Thyroid gland (tissue), 4 donors: ENCODE data around the gene ENOX1. TPM values are rescaled to one million over a fixed set of nuclear protein-coding genes. Genes with fewer than 3 reads are reported as not detected.

Experiments used
- DNase-seq, 2 donors: peaks; one replicate each; pipeline ENCODE4 v3.0.0-alpha.2; 2019
- H3K27ac ChIP-seq, 3 donors: fragments of 200-600 bp; sonication (generic); 1 replicate in 2 of 3; 2 replicates in 1 of 3; pipeline ENCODE4 v1.5.1; 2016 to 2019; ENCODE audit warnings: mild to moderate bottlenecking in 1 of 3, moderate library complexity in 1 of 3
- H3K27me3 ChIP-seq: fragments of 200-600 bp; sonication (generic); one replicate; pipeline ENCODE4 v1.5.1; 2019
- H3K36me3 ChIP-seq, 2 donors: fragments of 200-600 bp; sonication (generic); one replicate each; pipeline ENCODE4 v1.5.1; 2016 to 2019
- H3K4me1 ChIP-seq, 2 donors: fragments of 200-600 bp; sonication (generic); one replicate each; pipeline ENCODE4 v1.5.1; 2017 to 2019
- H3K4me3 ChIP-seq, 3 donors: fragments of 200-600 bp; sonication (generic); replicated peaks in 1 of 3; 1 replicate in 2 of 3; 2 replicates in 1 of 3; pipeline ENCODE4 v1.5.1; 2016; ENCODE audit warnings: mild to moderate bottlenecking in 1 of 3
- H3K9me3 ChIP-seq: fragments of 200-600 bp; sonication (generic); one replicate; pipeline ENCODE4 v1.5.1; 2017
- POLR2A ChIP-seq, 2 donors: fragments of 450-650 bp; IDR thresholded peaks; one replicate each; pipeline ENCODE4 v1.6.1; 2017; ENCODE audit warnings: antibody characterized with exemption in 2 of 2, mild to moderate bottlenecking in 2 of 2, moderate library complexity in 1 of 2
- WGBS, 2 donors: methylation state at CpG; one replicate each; pipeline ENCODE4 v1.1.5; 2017; 5-methylcytosine and 5-hydroxymethylcytosine counted together
- intact Hi-C: fragments of 100-400 bp; cut with DNase I; formaldehyde crosslinking; loops from one replicate; pipeline ENCODE4 v1.15.1; 2023
- total RNA-seq, 4 donors: library from RNA; depleted of rRNA; stranded (reverse); fragments of >200 nt; gene quantifications; one replicate each; pipeline ENCODE4 v1.2.3, GENCODE V29; 2016
- TF ChIP-seq, protein P1 (sequence below), 6 experiments: fragments of 200-600 bp in 3 of 6; fragments of 450-650 bp in 3 of 6; sonication (generic) in 3 of 6; IDR thresholded peaks; one replicate each; pipeline ENCODE4 v1.5.1; 2016 to 2019; ENCODE audit warnings: antibody characterized with exemption in 6 of 6, mild to moderate bottlenecking in 2 of 6, inconsistent platforms in 1 of 6, moderate library complexity in 1 of 6

ENOX1 gene
- total RNA-seq, 4 donors from 2014 or later = 0.13 to 1.8 (median 0.31) TPM

DNA sequence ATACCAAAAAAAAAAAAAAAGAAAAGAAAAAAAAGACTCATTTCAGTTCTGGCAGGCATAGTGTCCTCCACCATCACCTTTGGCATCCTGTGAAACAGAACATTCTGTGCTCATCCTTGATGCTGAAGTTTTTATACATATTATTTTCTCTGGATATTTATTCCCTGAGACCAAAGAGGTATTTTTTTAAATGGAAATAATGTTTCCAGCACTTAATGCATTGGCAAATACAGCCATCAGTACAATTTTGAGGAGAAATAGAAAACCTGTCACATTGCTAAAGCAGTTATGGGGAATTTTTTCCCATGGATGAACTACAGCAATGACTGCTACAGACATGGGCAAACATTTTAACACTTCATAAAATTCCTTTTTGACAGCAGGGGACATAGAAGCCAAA lies 451.0 kb downstream of the ENOX1 start:
- Histone ChIP-seq H3K36me3 (no peaks in the 10 kb centered on the region), H3K4me1 (peaks cover 4 to 5% of the 10 kb centered on the region in 2 donors), H3K9me3 (no peaks in the 10 kb centered on the region), H3K27me3 (no peaks in the 10 kb centered on the region), H3K4me3 (no peak overlapping the region), H3K27ac (no peak overlapping the region)
- TF ChIP-seq, protein P1, sequence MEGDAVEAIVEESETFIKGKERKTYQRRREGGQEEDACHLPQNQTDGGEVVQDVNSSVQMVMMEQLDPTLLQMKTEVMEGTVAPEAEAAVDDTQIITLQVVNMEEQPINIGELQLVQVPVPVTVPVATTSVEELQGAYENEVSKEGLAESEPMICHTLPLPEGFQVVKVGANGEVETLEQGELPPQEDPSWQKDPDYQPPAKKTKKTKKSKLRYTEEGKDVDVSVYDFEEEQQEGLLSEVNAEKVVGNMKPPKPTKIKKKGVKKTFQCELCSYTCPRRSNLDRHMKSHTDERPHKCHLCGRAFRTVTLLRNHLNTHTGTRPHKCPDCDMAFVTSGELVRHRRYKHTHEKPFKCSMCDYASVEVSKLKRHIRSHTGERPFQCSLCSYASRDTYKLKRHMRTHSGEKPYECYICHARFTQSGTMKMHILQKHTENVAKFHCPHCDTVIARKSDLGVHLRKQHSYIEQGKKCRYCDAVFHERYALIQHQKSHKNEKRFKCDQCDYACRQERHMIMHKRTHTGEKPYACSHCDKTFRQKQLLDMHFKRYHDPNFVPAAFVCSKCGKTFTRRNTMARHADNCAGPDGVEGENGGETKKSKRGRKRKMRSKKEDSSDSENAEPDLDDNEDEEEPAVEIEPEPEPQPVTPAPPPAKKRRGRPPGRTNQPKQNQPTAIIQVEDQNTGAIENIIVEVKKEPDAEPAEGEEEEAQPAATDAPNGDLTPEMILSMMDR (IDR thresholded peaks at IDR 0.05) = no peak
- no peak for TF ChIP-seq POLR2A (IDR thresholded peaks at IDR 0.05)
- intact Hi-C loops = no loop called here
- no peak for DNase-seq

- WGBS, 2 donors = 90 to 97% methylated on average over 3 of the region's 3 CpGs
- Histone ChIP-seq H3K9me3 (no peaks in the 10 kb centered on the region), H3K27me3 (no peaks in the 10 kb centered on the region), H3K4me1 (peaks cover 4 to 5% of the 10 kb centered on the region in 2 donors), H3K4me3 (no peak overlapping the region), H3K36me3 (no peaks in the 10 kb centered on the region), H3K27ac (no peak overlapping the region)
- TF ChIP-seq, protein P1 (IDR thresholded peaks at IDR 0.05) = no peak
- no peak for TF ChIP-seq POLR2A (IDR thresholded peaks at IDR 0.05)
- no peak for DNase-seq
- intact Hi-C loops = no loop called here
Observed at GRCh38 chr13:43333176-43333575, 453.6 kb downstream of the ENOX1 start.

GRCh38 chr13:43331672-43332071 lies 455.1 kb downstream of the ENOX1 start:
- Histone ChIP-seq H3K27me3 (no peaks in the 10 kb centered on the region), H3K4me3 (no peak overlapping the region), H3K27ac (no peak overlapping the region), H3K36me3 (no peaks in the 10 kb centered on the region), H3K9me3 (no peaks in the 10 kb centered on the region), H3K4me1 (peaks cover 4 to 5% of the 10 kb centered on the region in 2 donors)
- 23 to 30% methylated on average over 6 of the region's 6 CpGs for WGBS, 2 donors
- peak; percentile 58 to 70 for DNase-seq
- TF ChIP-seq, protein P1 (IDR thresholded peaks at IDR 0.05) = no peak
- no peak for TF ChIP-seq POLR2A (IDR thresholded peaks at IDR 0.05)
- intact Hi-C loops = no loop called here

DNA sequence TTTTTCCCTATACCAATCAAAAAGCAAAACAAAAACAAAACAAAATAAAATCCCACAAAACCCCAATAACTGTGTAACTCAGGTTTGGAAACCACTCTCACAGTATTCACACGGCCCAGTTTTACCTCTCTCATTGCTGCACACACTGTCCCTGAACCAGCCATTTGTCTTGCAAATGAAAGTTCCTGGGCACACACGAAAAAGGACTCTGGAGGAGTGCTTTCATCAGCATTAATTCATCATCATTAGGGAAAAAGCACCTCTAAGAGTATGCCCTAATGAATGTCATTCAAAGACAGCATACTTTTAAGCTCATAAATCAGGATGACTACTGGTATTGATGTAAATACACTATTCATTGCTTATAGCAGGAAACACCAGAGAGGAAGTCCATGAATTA lies 457.1 kb downstream of the ENOX1 start:
- DNase-seq = no peak
- no peak for TF ChIP-seq POLR2A (IDR thresholded peaks at IDR 0.05)
- TF ChIP-seq, protein P1 (IDR thresholded peaks at IDR 0.05) = no peak
- no peak overlapping the region for H3K4me3 ChIP-seq
- H3K27ac ChIP-seq = no peak overlapping the region
- intact Hi-C loops = no loop called here
- no peaks in the 10 kb centered on the region for H3K36me3 ChIP-seq
- no peaks in the 10 kb centered on the region for H3K27me3 ChIP-seq
- H3K9me3 ChIP-seq = no peaks in the 10 kb centered on the region
- WGBS, 2 donors = 89 to 92% methylated on average over 2 of the region's 2 CpGs
- H3K4me1 ChIP-seq = peaks cover 4 to 5% of the 10 kb centered on the region in 2 donors

DNA sequence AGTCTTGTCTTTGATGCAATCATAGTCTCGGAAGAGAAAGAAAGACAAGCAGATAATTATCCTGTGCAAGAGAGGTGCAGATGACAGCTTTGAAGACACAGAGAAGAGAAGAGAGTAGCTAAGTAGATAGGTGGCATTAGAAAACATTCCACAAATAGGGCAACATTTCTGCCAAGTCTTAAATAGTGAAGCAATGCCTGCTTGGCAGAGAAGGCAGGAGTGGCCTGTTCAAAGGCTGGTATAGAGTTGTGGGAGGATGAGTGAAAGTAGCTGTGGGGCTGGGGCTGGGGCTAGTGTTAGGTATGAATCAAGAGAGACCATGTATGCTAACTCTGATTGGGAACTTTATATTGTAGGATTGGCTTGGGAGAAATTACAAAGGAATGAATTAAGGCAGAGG lies 457.9 kb downstream of the ENOX1 start:
- WGBS, 2 donors = 88 to 96% methylated on average over 1 of the region's 1 CpG
- intact Hi-C loops = no loop called here
- DNase-seq = no peak
- H3K27me3 ChIP-seq = no peaks in the 10 kb centered on the region
- peaks cover 4 to 5% of the 10 kb centered on the region in 2 donors for H3K4me1 ChIP-seq
- H3K27ac ChIP-seq = no peak overlapping the region
- no peak overlapping the region for H3K4me3 ChIP-seq
- H3K9me3 ChIP-seq = no peaks in the 10 kb centered on the region
- no peak for TF ChIP-seq POLR2A (IDR thresholded peaks at IDR 0.05)
- TF ChIP-seq, protein P1 (IDR thresholded peaks at IDR 0.05) = no peak
- no peaks in the 10 kb centered on the region for H3K36me3 ChIP-seq
